ENCODE data around the gene BFSP2.

Gene BFSP2

GRCh38 chr3:133400006-133400515 is at the start of gene BFSP2:
BFSP2 (plus strand) TSS chr3:133400056; CDS start chr3:133400084, 28 bp downstream.
- DNase-seq, result no peak
- intact Hi-C loops (cut with DNase I), result no loop called here

- no peak for DNase-seq
Measured at GRCh38 chr3:133354721-133355120, 45.1 kb upstream of the BFSP2 start.

GRCh38 chr3:133360476-133360875 is 39.4 kb upstream of the BFSP2 start:
- intact Hi-C loops (cut with DNase I), result no loop called here
- no peak for DNase-seq

More at GRCh38 chr3:133354721-133355120, 45.1 kb upstream of the BFSP2 start:
- intact Hi-C loops (cut with DNase I), result no loop called here

GRCh38 chr3:133361011-133361410 is 38.8 kb upstream of the BFSP2 start:
- intact Hi-C loops (cut with DNase I), result no loop called here

GRCh38 chr3:133361435-133361834 is 38.4 kb upstream of the BFSP2 start:
- intact Hi-C loops (cut with DNase I), result no loop called here
- DNase-seq, result peak in 1 of 10 donors; percentile 77

More at GRCh38 chr3:133361011-133361410, 38.8 kb upstream of the BFSP2 start:
- DNase-seq, result no peak

GRCh38 chr3:133362539-133362938 is 37.3 kb upstream of the BFSP2 start:
- intact Hi-C loops (cut with DNase I), result no loop called here
- DNase-seq, result no peak

- no peak for DNase-seq
- intact Hi-C loops (cut with DNase I), result no loop called here
Measured at GRCh38 chr3:133364704-133365103, 35.2 kb upstream of the BFSP2 start.

- intact Hi-C loops (cut with DNase I), result no loop called here
- no peak for DNase-seq
Measured at GRCh38 chr3:133366921-133367320, 32.9 kb upstream of the BFSP2 start.

GRCh38 chr3:133367403-133367802 is 32.5 kb upstream of the BFSP2 start:
- DNase-seq, result no peak
- intact Hi-C loops (cut with DNase I), result no loop called here

GRCh38 chr3:133367956-133368355 is 31.9 kb upstream of the BFSP2 start:
- intact Hi-C loops (cut with DNase I), result no loop called here
- no peak for DNase-seq

- DNase-seq, result no peak
- intact Hi-C loops (cut with DNase I), result no loop called here
Measured at GRCh38 chr3:133368371-133369067, 31.3 kb upstream of the BFSP2 start.

- DNase-seq, result no peak
- intact Hi-C loops (cut with DNase I), result no loop called here
Measured at GRCh38 chr3:133369068-133369440, 30.8 kb upstream of the BFSP2 start.

- intact Hi-C loops (cut with DNase I), result no loop called here
- DNase-seq, result no peak
Measured at GRCh38 chr3:133371181-133371580, 28.7 kb upstream of the BFSP2 start.

GRCh38 chr3:133371676-133372075 is 28.2 kb upstream of the BFSP2 start:
- DNase-seq, result no peak
- intact Hi-C loops (cut with DNase I), result no loop called here

GRCh38 chr3:133374708-133375402 is 25.0 kb upstream of the BFSP2 start:
- DNase-seq, result no peak
- intact Hi-C loops (cut with DNase I), result no loop called here

- intact Hi-C loops (cut with DNase I), result no loop called here
- DNase-seq, result no peak
Measured at GRCh38 chr3:133375403-133375745, 24.5 kb upstream of the BFSP2 start.

GRCh38 chr3:133376810-133377209 is 23.0 kb upstream of the BFSP2 start:
- no peak for DNase-seq
- intact Hi-C loops (cut with DNase I), result loop anchor here (2.0 kb wide), 1 partner anchor 336 kb away; no protein-coding TSS in a partner anchor

GRCh38 chr3:133377396-133377795 is 22.5 kb upstream of the BFSP2 start:
- intact Hi-C loops (cut with DNase I), result loop anchor here (2.0 kb wide), 1 partner anchor 337 kb away; no protein-coding TSS in a partner anchor
- DNase-seq, result no peak

- DNase-seq, result no peak
- intact Hi-C loops (cut with DNase I), result no loop called here
Measured at GRCh38 chr3:133379926-133380325, 19.9 kb upstream of the BFSP2 start.

GRCh38 chr3:133380481-133381225 is 19.2 kb upstream of the BFSP2 start:
- intact Hi-C loops (cut with DNase I), result no loop called here
- DNase-seq, result no peak
